Stimulated activated CD4-positive, alpha-beta T cell treated with anti-CD3 and anti-CD28 coated beads, Interleukin-12 subunit alpha, Interleukin-12 subunit beta, amount 100 ng/mL, for 24 hours (primary cell): ENCODE data around the gene CD44.
A peak's percentile ranks its signal among the peaks of the same experiment; 100 is the strongest.
"Not testable (repeated sequence)": the region's sequence is repeated elsewhere in the genome, so short reads cannot be mapped to it uniquely, and the experiment has no call there.

Source experiments
- DNase-seq, 2 experiments: peaks; one replicate each; pipeline ENCODE4 v3.0.0-alpha.2; 2020; ENCODE audit warnings: low read depth in 2 of 2

Gene CD44

DNA sequence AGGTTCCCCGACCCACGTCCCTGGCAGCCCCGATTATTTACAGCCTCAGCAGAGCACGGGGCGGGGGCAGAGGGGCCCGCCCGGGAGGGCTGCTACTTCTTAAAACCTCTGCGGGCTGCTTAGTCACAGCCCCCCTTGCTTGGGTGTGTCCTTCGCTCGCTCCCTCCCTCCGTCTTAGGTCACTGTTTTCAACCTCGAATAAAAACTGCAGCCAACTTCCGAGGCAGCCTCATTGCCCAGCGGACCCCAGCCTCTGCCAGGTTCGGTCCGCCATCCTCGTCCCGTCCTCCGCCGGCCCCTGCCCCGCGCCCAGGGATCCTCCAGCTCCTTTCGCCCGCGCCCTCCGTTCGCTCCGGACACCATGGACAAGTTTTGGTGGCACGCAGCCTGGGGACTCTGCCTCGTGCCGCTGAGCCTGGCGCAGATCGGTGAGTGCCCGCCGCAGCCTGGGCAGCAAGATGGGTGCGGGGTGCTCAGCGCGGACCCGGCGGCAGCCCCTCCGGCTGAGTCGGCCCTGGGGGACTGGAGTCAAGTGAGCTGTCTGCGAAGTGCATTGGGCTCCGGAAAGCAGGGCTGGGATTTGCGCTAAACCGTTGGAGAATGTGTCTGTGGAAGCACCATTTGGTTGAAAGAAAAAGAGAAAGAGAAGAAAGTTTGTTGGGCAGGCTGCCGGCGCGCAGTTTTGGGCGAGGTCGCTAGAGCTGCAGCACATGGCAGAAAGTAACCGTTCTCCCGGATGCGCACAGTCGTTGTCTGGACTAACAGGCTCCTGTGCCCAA is at the start of gene CD44:
TSS of gene CD44 (plus strand) at position 229 of the 779 bp plus-strand sequence. CDS start at position 362, 133 bp downstream.
- peak; percentile 60 to 66 for DNase-seq

DNA sequence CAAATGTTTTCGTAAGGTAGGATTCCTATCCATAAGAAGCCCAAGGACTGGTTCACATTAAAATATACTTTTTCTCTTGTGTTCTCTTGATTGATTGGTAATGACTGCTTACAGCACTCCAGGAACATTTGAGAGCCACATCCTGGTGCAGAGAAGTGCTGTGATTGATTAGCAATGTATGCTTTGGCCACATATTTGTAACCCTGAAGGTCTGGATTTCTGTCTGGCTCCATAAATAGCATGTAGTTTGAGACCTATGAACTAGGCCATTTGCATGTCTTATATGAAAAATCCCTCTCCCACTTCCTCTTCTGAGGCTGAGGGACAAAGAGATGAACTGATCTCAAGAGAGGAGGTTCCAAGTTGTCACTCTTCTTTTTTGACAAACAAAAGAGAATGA is 49.3 kb upstream of the CD44 start:
- DNase-seq = no peak

DNA sequence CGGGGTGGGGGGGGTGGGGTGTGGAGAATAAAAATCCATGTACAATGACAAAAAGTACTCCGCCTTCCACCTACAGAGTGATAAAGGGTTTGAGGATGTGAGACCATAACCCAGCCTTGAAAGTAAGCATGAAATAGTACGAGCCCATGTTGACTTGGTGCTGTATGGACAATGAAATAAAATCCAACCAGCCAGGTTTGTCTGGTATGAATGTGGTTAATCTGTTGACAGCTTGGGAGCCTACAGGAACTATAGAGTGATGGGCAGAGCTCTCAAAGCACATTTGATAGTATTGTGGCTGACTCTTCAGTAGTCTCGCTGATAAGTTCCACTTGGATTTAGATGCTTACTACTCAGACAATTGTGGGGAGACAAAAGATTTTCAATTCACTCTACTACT is 48.8 kb upstream of the CD44 start:
- DNase-seq = no peak

DNA sequence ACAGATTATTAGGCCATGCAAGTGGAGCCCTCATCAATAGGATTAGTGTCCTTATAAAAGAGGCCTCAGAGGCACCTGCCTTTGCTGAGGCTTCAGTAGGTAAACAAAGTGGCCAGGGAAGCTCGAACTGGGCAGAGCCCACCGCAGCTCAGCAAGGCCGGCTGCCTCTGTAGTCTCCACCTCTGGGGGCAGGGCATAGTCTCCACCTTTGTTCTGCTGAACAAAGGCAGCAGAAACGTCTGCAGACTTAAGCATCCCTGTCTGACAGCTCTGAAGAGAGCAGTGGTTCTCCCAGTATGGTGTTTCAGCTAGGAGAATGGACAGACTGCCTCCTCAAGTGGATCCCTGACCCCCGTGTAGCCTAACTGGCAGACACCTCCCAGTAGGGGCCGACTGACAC is 48.0 kb upstream of the CD44 start:
- DNase-seq = not testable (repeated sequence)

DNA sequence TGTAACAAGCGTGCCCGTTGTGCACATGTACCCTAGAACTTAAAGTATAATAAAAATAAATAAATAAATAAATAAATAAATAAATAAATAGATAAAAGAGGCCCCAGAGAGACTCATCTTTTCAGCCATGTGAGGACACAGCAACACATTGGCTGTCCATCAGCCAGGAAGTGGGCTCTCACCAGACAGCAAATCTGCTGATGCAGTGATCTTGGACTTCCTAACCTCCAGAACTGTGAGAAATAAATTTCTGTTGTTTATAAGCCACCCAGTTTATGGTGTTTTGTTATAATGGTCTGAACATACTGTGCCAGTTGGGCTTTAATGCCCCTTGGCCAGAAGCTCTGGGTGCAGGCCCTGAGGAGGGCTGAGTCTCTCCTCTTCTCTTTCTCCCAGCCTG is 42.2 kb upstream of the CD44 start:
- DNase-seq = no peak

DNA sequence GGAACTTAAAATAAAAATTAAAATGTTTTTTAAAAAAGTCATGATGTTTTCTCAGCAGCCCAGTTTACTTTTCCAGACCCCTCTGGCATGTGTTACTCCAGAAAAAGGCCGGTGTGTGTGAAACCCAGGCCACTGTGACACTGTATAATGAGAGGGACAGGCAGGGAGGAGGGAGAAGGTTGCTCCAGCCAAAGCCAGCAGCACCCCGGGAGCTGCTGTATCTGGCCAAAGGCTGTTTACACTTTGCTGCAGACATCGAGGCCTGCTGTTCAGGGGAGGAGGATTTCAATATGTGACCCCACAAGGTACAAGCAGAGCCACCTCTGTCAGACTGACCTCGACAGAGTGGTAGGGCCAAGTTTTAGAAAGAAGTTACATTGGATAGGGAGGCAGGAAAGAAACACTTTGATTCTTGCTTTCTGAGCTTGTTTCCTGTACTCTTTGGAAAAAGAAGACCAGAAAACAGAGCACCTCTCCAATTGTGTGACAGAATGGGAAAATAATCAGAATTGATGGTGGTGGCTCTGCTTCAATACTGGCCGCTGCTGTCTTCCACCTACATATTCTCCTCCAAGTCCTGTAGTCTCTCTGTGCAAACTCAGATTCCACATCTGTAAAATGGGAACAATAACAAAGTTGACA is 41.0 kb upstream of the CD44 start:
- no peak for DNase-seq

DNA sequence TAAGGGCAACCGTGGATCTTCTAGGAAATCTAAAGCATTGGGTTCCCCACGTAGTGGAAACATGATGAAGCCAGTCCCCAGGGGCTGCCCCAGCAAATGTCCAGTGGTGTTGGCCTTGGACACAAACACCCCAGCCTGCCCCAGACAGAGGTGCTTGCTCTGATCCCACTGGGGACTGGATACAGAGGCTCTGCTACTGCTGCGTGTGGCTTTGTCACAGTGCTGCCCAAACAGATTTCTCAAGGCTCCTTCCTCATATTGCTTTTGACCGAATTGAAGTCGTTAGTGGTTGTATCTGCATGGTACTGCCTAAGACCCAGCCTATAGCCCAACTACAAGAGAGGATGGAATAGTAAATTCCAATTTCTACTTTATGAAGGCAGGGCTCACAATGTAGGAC is 40.1 kb upstream of the CD44 start:
- no peak for DNase-seq

DNA sequence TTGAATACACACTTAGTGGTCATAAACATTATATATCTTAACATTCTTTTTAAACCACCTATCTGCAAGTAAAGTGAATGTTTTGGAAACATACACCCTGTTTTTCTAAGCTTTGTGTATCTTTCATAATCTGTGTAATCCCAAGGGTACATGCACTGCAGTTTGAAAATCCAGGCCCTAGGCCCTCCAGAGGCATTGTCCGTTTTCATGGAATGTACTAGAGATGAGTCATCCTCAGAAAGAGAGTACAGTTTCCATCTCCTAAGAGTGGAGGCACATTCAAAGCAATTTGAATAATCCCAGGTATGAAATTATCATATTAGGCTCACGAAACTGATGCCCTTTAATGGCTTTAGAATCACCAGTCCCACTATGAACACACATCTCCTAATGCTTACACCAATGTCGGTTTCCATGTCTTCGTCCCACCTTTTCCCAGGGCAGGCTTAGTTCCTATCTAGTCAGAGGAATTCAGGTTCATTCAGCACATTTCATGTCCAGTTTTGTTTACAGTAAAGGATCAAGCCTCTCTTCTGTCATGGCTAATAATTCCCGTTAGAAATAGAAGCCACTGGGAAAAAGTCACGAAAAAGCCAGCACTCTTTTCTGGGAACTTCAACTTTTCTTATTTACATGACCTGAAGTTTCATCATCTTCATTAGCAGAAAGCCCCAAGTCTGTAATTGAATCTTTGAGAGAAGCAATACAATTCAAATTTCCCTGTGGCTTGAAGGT is 39.5 kb upstream of the CD44 start:
- no peak for DNase-seq

DNA sequence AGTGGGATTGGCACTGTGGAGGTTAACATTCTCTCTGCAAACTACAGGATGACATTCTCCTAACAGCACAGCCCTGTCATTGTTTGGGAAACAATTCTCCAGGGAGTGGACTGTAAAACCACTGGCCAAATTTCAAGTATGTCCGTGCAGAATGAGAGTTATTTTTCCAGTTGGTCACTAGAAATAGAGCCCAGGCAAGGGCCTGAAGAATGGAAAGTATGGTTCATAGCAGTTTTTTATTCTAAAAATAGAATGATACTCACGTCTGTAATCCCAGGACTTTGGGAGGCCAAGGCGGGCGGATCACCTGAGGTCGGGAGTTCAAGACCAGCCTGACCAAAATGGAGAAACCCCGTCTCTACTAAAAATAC is 39.0 kb upstream of the CD44 start:
- no peak for DNase-seq

DNA sequence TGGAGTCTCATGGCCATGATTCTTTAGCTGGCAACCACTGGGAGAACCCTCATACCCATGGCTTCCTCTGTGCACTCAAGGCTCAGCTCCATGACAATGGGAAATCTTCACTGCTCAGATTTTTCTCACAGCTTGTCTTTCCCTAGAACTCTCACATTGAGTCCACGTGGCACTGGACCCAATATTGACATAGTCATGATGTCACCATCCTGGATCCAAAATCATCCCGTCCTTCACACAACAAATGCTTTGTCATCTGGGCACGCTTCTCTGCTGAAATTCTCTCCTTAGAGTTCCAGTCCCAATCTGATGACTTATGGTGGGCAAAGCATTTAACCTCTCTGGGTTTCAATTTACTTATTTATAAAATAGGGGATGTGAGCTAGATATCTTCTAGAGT is 37.7 kb upstream of the CD44 start:
- DNase-seq = no peak

DNA sequence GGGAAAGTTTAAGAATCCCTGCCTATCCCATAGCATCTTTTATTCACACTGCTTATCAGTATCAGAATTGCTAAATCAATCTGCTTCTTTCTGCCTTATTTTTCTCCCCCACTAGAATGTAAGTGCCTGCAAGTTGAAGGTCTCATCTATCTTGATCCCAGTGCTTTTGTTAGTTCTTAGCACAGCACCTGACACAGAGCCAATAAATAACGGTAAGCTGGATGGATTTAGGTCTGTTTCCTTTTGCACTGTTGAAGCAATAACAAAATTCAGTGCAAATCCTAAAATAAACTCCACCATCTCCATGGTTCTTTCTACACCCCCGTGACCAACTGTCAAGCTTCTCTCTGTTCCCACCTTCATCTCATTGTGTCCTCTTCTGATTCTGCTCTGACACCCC is 36.7 kb upstream of the CD44 start:
- no peak for DNase-seq

DNA sequence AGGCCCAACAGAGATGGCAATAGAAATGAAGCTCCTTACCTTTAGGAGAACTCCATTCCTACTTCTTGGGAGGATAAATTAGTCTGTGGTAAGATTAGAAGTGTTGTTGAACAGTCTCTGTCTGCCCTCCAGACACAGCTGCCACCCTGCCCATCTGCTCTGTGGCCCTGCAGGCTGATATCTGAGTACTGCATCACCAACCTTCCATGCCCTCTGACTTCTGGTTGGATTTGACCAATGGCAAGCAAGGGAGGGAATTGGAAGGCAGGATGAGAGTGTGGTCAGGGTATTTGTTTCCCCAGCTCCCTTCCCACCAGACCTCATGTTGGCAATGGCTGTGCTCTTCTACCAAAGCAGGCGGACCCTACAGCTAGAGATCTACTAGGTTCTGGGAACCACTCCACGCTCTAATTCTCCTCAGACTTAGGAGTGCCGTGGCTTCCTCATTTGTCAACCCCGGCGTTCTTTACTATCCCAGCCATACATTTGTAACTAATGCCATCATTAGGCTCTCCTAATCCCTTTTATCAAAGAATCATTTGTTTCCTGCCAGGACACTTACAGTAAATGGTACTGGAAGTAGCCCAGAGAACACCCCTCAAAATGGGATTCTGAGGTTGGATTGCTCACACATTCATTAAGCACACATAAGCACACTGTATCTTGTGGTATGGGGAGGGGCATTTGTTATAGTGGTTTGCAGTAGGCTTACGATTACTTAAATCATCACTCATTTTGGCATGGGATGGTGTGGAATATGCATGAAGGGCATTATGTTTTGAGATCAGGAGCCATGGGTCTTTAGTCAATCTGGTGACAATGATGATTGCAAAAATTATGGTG is 35.4 kb upstream of the CD44 start:
- no peak for DNase-seq

DNA sequence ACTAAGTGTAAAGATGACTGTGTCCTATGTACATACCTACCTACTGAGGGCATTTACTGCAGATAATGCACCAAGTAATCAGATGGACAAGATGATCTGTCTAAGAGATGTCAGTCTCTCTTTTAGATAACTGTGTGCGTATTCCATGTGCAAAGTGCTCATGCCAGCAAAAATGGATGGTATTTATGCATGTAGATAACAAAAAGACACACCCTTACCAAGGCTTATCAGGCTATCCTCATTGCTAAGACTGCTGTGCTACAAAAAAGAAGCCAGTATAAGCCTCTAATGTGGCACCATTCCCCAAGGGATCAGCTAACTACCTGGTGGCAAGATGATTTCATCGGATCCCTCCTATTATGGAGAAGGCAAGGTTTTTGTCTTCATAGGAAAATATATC is 34.3 kb upstream of the CD44 start:
- DNase-seq = no peak

DNA sequence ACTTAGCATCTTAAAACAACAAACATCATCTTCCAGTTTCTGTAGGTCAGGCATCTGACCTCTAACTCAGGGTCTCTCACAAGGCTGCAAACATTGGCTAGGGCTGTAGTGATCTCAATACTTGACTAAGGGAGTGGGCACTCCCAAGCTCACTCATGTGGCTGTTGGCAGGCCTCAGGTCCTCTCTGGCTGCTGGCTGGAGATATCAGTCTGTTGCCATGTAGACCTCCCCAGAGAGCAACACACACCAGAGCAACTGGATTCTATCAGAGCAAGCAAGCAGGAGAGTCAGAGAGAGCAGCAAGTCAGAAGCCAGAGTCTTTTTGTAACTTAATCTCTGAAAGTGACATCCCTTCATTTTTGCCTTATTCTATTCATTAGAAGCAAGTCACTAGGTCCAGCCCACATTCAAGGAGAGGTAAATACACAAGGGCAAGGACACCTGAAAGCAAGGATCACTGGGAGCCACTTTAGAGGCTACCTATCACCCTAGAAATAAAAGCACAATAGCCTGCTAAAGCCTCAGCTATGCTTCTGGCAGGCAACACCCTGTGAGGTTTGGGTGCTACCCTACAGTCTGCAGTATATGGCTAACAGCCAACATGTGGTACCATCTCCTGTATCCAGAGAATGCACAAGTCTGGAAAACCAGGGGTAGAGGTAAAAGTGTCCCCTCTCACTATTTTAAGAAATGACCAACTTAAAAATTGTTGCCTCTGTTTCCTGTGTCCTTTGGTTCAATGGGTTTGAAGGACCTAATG is 33.5 kb upstream of the CD44 start:
- DNase-seq = no peak

DNA sequence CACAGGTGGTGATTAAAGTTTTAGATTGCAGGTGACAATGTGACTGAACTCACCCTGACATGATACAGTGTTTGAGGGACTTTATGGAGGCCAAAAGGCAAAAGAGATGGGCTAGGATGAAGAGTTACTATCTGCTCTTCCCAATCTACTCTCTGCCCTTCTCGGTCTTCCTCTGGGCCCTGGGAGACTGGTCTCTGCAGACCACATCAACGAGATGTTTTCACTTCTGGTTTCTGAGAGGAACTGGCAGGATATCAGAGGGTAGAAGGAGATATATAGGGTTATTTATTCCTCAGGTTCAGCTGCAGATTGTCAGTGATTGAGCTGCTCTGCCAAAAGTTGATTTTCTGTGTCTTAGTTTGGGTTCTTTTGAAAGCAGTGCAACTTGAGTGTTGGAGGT is 32.4 kb upstream of the CD44 start:
- DNase-seq = no peak

DNA sequence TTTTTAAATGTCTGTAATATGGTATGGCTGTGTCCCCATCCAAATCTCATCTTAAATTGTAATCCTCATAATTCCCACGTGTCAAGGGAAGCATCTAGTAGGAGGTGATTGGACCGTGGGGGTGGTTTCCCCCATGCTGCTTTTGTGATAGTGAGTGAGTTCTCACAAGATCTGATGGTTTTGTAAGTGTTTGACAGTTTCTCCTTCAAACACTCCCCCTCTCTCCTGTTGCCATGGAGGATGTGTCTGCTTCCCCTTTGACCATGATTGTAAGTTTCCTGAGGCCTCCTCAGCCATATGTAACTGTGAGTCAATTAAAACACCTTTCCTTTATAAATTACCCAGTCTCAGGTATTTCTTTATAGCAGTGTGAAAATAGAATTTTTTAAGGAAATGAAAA is 31.1 kb upstream of the CD44 start:
- DNase-seq = no peak

DNA sequence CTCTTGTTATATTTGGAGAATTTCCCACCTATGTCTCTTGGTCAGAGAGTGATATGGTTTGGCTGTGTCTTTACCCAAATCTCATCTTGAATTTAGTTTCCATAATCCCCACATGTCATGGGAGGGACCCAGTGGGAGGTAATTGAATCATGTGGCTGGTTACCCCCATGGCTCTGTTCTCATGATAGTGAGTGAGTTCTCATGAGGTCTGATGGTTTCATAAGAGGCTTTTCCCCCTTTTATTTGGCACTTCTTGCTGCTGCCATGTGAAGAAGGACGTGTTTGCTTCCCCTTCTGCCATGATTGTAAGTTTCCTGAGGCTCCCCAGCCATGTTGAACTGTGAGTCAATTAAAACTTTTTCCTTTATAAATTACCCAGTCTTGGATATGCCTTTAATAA is 30.6 kb upstream of the CD44 start:
- not testable (repeated sequence) for DNase-seq

DNA sequence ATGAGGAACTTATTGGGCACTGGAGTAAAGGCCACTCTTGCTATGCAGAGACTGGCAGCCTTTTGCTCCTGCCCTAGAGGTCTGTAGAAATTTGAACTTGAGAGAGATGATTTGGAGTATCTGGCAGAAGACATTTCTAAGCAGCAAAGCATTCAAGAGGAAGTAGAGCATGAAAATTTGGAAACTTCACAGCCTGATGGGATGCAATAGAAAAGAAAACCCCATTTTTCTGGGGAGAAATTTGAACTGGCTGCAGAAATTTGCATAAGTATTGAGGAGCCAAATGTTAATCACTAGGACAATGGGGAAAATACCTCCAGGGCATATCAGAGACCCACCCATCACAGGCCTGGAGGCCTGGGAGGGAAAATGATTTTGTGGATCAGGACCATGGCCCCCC is 29.9 kb upstream of the CD44 start:
- DNase-seq = no peak

DNA sequence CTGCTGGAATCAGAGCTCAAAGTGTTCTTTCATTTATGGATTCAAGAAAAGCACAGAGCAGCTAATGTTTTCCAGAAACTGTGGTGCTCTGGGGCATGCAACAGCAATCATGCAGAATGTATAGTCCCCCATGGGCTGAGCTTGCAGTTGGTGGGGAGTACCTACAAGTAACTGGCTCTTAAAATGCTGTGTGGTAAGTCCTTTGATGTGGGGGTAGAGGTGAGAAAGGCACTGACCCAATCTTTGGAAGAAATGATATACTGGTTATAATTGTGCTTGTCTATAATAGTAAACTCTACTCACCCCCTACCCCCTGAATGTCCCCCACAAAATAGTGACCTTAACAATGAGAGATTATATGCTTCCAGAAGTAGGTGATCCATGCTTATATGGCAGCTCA is 29.1 kb upstream of the CD44 start:
- no peak for DNase-seq

DNA sequence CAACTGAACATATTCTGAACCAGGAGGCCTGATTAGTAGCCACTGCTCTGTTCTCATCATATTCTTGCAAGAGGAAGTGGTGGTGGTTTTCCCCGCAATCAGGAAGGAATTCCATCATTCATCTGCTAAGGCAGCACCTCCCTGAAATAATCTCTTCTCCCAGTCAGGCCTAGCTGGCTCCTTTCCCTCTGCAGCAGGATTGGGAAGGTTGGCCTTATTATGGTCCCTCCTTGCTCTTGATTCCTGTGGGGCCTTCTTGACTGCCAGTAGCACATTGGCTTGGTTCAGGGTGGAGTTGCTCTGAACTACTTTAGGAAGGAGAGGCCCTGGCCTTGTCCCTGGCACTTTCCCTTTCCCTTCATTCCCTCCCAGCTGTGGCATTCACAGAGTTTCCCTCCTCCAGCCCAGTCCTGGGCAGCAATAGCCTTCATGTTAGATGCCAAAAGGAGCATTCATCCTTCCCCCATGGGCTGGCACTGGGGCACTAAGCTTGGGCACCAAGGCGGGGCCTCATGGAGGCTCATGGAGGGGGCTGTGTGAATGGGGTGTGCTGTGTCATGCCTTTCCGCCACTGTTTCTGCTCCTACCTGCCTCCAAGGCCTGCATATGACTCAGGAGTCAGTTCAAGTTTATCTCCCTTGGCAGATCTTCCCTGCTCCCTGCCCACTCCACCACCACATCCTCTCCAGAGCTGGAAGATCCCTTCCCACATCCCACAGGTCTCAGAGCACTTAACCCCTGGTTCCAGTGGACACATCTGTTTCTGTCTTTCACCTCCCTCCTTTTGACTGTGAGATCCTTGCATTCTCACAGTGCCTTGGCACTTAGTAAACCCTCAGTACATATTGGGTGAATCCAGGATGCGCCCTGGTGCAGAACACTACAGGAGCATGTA is 27.6 kb upstream of the CD44 start:
- no peak for DNase-seq
